ENCODE data around the gene AKR7A3.
"Not testable (repeated sequence)": the region's sequence is repeated elsewhere in the genome, so short reads cannot be mapped to it uniquely, and the experiment has no call there.

The AKR7A3 gene

DNA sequence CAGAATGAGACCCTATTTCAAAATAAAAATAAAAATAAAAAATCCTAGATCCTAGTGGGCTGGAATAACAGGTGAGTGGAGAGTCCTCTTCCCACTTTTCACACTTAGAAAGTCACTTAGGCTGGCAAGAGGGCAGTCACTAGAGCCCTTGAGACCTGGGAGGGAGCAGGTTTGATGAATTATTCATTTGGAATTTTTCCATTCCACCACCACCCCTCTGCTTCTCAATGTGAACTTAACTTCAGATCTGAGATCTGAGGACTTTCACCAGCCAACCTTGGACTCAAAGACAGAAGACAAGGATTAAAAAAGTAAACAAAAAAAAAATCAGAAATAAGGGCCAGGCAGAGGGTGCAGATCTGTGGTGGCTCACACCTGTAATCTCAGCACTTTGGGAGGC is 16.5 kb downstream of the AKR7A3 start:
- H3K4me3 ChIP-seq (ENCODE audit: low read depth, low read length): no peak overlapping the region
- no peak for DNase-seq (ENCODE audit: low read depth)
- TF ChIP-seq, protein P1, sequence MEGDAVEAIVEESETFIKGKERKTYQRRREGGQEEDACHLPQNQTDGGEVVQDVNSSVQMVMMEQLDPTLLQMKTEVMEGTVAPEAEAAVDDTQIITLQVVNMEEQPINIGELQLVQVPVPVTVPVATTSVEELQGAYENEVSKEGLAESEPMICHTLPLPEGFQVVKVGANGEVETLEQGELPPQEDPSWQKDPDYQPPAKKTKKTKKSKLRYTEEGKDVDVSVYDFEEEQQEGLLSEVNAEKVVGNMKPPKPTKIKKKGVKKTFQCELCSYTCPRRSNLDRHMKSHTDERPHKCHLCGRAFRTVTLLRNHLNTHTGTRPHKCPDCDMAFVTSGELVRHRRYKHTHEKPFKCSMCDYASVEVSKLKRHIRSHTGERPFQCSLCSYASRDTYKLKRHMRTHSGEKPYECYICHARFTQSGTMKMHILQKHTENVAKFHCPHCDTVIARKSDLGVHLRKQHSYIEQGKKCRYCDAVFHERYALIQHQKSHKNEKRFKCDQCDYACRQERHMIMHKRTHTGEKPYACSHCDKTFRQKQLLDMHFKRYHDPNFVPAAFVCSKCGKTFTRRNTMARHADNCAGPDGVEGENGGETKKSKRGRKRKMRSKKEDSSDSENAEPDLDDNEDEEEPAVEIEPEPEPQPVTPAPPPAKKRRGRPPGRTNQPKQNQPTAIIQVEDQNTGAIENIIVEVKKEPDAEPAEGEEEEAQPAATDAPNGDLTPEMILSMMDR (IDR thresholded peaks at IDR 0.05; ENCODE audit: insufficient read depth, low read depth, low read length, missing control alignments): no peak

DNA sequence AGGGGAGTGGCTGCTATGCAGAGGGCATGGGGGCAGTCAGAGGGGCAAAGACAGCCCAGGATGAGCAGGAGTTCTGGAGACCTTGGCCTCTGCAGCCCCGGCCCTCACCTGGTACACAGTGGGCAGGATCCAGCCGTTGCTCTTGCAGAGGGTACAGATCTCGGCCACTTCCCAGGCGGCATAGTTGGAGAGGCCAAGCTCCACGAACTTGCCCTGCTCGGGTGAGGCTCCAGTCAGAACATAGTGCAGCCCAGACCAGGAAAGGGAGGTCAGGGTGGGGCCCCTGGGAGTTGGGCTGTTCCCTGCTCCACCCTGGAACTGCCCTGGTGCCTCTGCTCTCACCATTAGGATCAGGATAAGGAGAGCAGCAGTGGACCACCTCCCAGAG is 18.2 kb downstream of the AKR7A3 start:
- DNase-seq (ENCODE audit: low read depth); H3K4me3 ChIP-seq (ENCODE audit: low read depth, low read length): not testable (repeated sequence)

DNA sequence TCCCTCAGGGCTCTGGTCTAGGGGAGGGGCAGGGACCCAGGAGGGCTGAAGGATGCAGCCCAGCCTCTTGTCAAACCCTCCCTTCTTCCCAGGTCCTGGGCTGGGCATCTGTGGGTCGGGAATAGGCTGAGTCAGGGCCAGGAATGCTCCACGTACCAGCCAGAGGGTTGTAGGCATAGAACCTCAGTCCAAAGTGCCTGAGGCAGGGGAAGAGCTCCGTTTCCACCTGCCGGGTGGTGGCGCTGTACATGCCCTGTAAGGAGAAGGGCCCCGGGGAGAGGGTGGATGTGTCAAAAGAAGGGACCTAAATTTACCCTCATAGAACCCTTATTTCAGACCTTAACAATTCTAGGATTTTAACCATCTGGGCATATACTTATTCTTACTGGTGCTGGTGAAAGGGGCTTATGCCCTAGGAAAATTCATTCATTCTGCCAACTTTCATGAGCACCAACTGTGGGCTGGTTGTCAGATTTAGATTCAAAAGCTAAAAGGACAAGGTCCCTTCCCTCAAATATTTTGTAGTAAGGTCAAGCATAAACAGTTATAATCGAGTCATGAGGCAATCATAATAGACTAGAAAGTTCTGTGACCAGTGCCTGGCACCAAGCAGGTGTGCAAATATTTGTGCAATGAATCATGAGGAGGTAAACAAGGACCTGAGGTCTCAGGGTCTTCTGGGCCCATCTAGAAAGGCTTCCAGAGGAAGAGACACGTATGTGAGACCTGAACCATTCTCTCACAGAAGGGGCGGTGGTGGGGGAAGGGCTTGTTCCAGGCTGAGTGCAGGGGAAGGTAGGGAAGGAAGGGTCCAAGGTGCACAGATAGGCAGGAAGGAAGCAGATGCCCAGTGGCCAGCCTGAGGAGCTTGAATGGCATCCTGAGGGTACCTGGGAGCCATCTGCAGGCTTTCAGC is 18.9 kb downstream of the AKR7A3 start:
- H3K4me3 ChIP-seq (ENCODE audit: low read depth, low read length); DNase-seq (ENCODE audit: low read depth): not testable (repeated sequence)

DNA sequence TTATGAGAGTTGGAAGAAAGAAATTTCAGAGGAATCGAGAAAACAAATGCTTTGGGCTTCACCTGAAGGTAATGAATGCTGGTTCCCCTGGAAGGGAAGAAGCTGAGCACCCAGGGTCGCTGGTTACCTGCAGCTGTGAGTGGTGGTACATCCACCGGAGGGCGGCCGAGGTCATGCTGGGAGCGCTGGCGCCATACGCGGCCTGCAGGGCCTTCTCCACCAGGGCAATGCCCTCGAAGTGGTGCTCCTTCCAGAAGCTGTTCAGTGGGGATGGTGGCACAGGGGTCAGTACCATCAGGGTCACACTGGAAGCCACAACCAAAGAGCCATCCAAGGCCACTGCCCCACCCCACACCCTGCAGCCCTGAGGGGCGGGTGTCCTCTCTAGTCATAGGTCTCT is 20.1 kb downstream of the AKR7A3 start:
- DNase-seq (ENCODE audit: low read depth): no peak
- TF ChIP-seq, protein P1 (IDR thresholded peaks at IDR 0.05; ENCODE audit: insufficient read depth, low read depth, low read length, missing control alignments): no peak
- no peak overlapping the region for H3K4me3 ChIP-seq (ENCODE audit: low read depth, low read length)

DNA sequence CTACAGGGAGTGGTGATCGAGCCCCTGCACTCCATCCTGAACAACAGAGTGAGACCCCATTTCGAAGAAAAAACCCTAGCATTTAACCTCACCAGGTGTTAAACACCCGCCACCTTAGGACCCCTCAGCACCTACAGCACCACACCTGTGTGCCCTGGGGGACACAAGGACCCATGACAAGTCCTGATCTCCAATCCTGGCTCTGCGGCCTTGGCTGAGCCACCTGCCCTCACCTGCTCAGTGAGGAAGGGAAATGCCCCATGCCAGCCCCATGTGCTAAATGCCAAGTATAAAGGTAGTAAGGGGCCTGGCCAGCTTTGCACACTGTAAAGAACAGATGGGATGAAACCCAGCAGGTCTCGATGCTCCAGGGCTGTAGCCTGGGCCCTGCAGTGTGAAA is 25.8 kb downstream of the AKR7A3 start:
- no peak overlapping the region for H3K4me3 ChIP-seq (ENCODE audit: low read depth, low read length)
- DNase-seq (ENCODE audit: low read depth): no peak
- TF ChIP-seq, protein P1 (IDR thresholded peaks at IDR 0.05; ENCODE audit: insufficient read depth, low read depth, low read length, missing control alignments): no peak

DNA sequence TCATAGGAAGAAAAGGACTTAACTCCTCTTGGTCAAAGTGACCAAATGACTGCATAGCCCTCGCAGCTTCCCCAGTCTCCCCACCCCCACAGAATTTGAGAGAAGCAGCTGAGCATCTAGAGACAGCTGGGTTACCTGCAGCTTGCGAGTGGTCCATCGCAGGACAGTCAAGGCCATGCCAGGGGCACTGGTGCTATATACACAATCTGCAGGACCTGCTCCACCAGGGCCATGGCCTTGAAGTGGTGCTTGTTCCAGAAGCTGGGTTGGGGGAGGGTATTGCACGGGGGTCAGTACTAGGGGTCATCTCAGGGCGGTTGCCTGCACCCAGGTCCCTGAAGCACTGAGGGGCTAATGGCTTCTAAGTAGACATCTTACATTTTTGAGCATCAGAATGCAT is 26.5 kb downstream of the AKR7A3 start:
- no peak for DNase-seq (ENCODE audit: low read depth)
- TF ChIP-seq, protein P1 (IDR thresholded peaks at IDR 0.05; ENCODE audit: insufficient read depth, low read depth, low read length, missing control alignments): no peak
- no peak overlapping the region for H3K4me3 ChIP-seq (ENCODE audit: low read depth, low read length)

DNA sequence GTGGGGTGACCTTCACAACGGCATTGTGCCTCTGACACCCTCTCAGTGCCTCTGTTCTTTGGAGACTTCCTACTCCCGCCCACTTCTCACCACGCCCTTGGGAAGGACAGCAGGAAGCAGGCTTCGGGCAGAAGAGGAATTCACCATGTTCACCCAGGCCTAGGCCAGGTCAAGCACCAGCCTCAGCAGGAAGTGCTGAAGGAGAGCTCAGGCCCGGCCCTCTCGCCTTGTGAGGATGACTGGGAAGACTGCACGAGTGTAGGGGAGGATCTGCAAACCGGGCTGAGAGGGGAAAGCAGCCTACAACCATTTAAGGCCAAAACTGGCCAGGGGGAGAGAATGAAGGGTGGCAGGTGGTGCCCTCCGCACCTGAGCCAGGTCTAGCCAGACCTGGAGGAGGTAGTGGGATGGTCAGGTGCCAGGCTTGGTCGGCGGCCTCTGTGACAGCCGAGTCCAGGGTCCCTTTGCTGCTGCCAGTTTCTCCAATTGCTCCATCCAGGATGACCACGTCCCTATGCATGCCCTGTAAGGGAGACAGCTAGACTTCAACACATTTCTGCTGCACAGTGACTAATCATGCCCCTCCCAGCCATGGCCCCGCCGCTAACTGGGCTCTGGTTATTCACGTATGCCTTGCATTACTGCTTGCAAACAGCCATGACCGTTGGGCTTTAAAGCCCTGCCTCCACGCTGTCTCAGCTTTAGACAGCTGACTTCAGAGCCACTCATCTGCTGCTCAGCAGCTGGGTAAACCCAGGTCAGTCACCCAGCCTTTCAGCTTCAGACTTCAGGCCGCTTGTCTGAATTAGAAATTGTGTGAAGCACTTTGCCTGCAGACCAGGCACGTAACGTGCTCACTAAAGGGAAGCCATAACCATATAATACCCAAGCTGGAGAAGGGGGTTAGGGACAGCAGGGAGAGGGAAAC is 28.1 kb downstream of the AKR7A3 start:
- no peak for DNase-seq (ENCODE audit: low read depth)
- no peak overlapping the region for H3K4me3 ChIP-seq (ENCODE audit: low read depth, low read length)
- TF ChIP-seq, protein P1 (IDR thresholded peaks at IDR 0.05; ENCODE audit: insufficient read depth, low read depth, low read length, missing control alignments): no peak
